CD4-positive, CD25-positive, alpha-beta regulatory T cell (primary cell): ENCODE measurements around the gene CA7. TPM values are rescaled to one million over a fixed set of nuclear protein-coding genes. Genes with fewer than 3 reads are reported as not detected.
"Not testable (repeated sequence)": the region's sequence is repeated elsewhere in the genome, so short reads cannot be mapped to it uniquely, and the experiment has no call there.

Experiments used
- ATAC-seq, 2 donors: fragments of 150-1000 bp; cut with Tn5 transposase; one replicate each; pipeline ENCODE4 v1.10.0; 2021; ENCODE audit warnings: low read depth in 2 of 2, moderate number of reproducible peaks in 2 of 2, moderate library complexity in 1 of 2
- DNase-seq, 3 donors: peaks; one replicate each; pipeline versions ENCODE4 v3.0.0 to v3.0.0-alpha.2; 2012 to 2022; ENCODE audit warnings: mixed read lengths in 1 of 3
- H3K27ac ChIP-seq: one replicate; pipeline ENCODE4 v1.7.0; 2013; ENCODE audit warnings: mild to moderate bottlenecking, low read length; ENCODE audit not compliant: insufficient read depth, poor library complexity, severe bottlenecking
- H3K27me3 ChIP-seq: one replicate; pipeline ENCODE4 v1.7.0; 2013; ENCODE audit warnings: low read length; ENCODE audit not compliant: control insufficient read depth, insufficient read depth
- H3K36me3 ChIP-seq: one replicate; pipeline ENCODE4 v1.7.0; 2013; ENCODE audit warnings: mild to moderate bottlenecking, low read length, moderate library complexity; ENCODE audit not compliant: control insufficient read depth, insufficient read depth
- H3K4me1 ChIP-seq: 2 replicates; pipeline ENCODE4 v1.7.0; 2013; ENCODE audit warnings: mild to moderate bottlenecking, low read length; ENCODE audit not compliant: insufficient read depth, control insufficient read depth, poor library complexity, severe bottlenecking
- H3K4me3 ChIP-seq: one replicate; pipeline ENCODE4 v1.7.0; 2013; ENCODE audit warnings: low read depth, mild to moderate bottlenecking, low read length, moderate library complexity
- H3K9me3 ChIP-seq, 2 experiments: 1 replicate in 1 of 2; 2 replicates in 1 of 2; pipeline ENCODE4 v1.7.0; 2013; ENCODE audit warnings: low read length in 2 of 2, mild to moderate bottlenecking in 1 of 2, moderate library complexity in 1 of 2; ENCODE audit not compliant: control insufficient read depth in 2 of 2
- H3K27ac Mint-ChIP-seq, 3 donors: one replicate each; pipeline ENCODE4 v1.8.0; 2020 to 2022; ENCODE audit warnings: mild to moderate bottlenecking in 3 of 3, mixed read lengths in 3 of 3, moderate library complexity in 2 of 3
- H3K27me3 Mint-ChIP-seq: one replicate; pipeline ENCODE4 v1.8.0; 2022; ENCODE audit warnings: mild to moderate bottlenecking, mixed read lengths
- H3K36me3 Mint-ChIP-seq: one replicate; pipeline ENCODE4 v1.8.0; 2020; ENCODE audit warnings: mixed read lengths
- H3K4me1 Mint-ChIP-seq, 4 donors: one replicate each; pipeline ENCODE4 v1.8.0; 2020 to 2022; ENCODE audit warnings: mixed read lengths in 4 of 4, mild to moderate bottlenecking in 1 of 4
- H3K4me3 Mint-ChIP-seq, 4 donors: one replicate each; pipeline ENCODE4 v1.8.0; 2020 to 2022; ENCODE audit warnings: mild to moderate bottlenecking in 4 of 4, mixed read lengths in 4 of 4, moderate library complexity in 3 of 4
- H3K9me3 Mint-ChIP-seq, 7 donors: one replicate each; pipeline ENCODE4 v1.8.0; 2020 to 2022; ENCODE audit warnings: mixed read lengths in 7 of 7, mild to moderate bottlenecking in 3 of 7, moderate library complexity in 2 of 7
- polyA plus RNA-seq, 4 donors: library from polyadenylated mRNA; unstranded; fragments of 300-500 nt; fragmentation: Illumina TruSeq; gene quantifications; one replicate each; pipeline ENCODE4 v1.2.3, GENCODE V29; 2021
- total RNA-seq: library from RNA; stranded (reverse); gene quantifications from one replicate; pipeline ENCODE4 v1.2.3, GENCODE V29; 2022

CA7 gene
- total and polyA plus RNA-seq, 5 donors from 2014 or later = not detected

DNA sequence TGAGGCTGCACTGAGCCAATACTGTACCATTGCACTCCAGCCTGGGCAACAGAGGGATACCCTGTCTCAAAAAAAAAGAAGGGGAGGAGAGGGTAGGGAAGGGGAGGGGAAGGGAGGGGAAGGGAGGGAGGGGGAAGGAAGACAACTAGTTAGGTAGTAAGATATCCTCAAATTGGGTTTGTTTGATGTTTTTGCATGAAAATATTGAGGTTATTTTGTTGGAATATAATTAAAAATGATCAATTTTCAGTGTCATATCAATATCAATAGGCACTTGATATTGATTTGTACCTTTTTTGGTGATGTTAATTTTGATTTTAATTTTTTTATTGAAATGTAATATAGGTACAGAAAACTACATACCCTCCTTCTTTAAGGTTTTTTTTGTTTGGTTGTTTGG, 19.5 kb downstream of the CA7 start:
- Histone ChIP-seq H3K9me3 (no peaks in the 10 kb centered on the region), H3K4me3 (no peak overlapping the region), H3K27ac (no peak overlapping the region), H3K36me3 (no peaks in the 10 kb centered on the region), H3K4me1 (no peaks in the 10 kb centered on the region), H3K27me3 (no peaks in the 10 kb centered on the region)
- H3K9me3 Mint-ChIP-seq = no peaks in the 10 kb centered on the region
- H3K27me3 Mint-ChIP-seq = no peaks in the 10 kb centered on the region
- H3K4me3 Mint-ChIP-seq = no peak overlapping the region
- no peak for ATAC-seq
- H3K27ac Mint-ChIP-seq = no peak overlapping the region
- no peak for DNase-seq
- H3K4me1 Mint-ChIP-seq = peaks cover 0 to 5% (median 3%) of the 10 kb centered on the region in 4 donors
- no peaks in the 10 kb centered on the region for H3K36me3 Mint-ChIP-seq

DNA sequence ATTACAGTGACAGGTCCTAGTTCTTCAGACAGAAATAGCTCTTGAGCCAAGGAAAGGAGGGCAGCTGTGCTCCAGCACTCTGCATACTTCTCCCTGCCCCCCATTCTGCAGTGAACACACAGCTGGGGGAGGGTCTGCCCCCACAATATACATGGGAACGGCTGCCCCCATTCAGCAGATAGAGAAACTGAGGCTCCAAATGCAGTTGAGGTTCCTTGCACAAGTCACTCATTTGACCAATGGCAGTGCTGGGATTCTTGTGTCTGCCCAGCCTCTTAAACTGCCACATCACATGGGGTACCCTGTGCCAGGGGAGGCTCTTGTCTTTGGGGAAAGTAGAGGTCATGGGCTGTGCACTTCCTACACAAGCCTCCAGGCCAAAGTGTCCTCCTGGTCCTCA, 25.2 kb downstream of the CA7 start:
- peaks cover 9% of the 10 kb centered on the region for H3K4me1 ChIP-seq
- no peak overlapping the region for H3K27ac Mint-ChIP-seq
- no peaks in the 10 kb centered on the region for H3K27me3 ChIP-seq
- H3K27me3 Mint-ChIP-seq = no peaks in the 10 kb centered on the region
- no peak overlapping the region for H3K4me3 ChIP-seq
- no peak overlapping the region for H3K27ac ChIP-seq
- H3K4me1 Mint-ChIP-seq = peaks cover 4 to 18% (median 13%) of the 10 kb centered on the region in 4 donors
- no peaks in the 10 kb centered on the region for H3K9me3 ChIP-seq
- ATAC-seq (no peak), DNase-seq (no peak)
- no peak overlapping the region for H3K4me3 Mint-ChIP-seq
- peaks cover 0 to 2% (median 0%) of the 10 kb centered on the region in 7 donors for H3K9me3 Mint-ChIP-seq
- H3K36me3 ChIP-seq = no peaks in the 10 kb centered on the region
- no peaks in the 10 kb centered on the region for H3K36me3 Mint-ChIP-seq

DNA sequence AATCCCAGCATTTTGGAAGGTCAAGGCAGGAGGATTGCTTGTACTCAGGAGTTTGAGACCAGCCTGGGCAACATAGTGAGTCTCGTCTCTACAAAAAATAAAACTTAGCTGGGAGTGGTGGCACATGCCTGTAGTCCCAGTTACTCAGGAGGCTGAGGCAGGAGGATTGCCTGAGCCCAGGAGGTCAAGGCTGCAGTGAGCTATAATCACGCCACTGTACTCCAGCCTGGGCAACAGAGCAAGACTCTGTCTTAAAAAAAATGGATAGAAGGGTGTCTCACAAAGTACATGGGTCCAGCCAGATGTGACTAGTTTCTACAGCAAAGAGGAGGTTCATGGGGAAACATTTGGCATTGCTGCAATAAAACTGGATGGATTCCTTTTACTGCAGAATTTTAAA, 27.1 kb downstream of the CA7 start:
- not testable (repeated sequence) for ATAC-seq, H3K27ac ChIP-seq, H3K27me3 Mint-ChIP-seq, DNase-seq, H3K36me3 ChIP-seq, H3K9me3 ChIP-seq, H3K9me3 Mint-ChIP-seq, H3K27me3 ChIP-seq, H3K36me3 Mint-ChIP-seq, H3K4me1 ChIP-seq, H3K27ac Mint-ChIP-seq, H3K4me3 ChIP-seq
- H3K4me1 Mint-ChIP-seq = peaks cover 4 to 22% (median 15%) of the 10 kb centered on the region in 4 donors
- peak overlapping the region in 2 of 4 donors; percentile 9 to 83 for H3K4me3 Mint-ChIP-seq

DNA sequence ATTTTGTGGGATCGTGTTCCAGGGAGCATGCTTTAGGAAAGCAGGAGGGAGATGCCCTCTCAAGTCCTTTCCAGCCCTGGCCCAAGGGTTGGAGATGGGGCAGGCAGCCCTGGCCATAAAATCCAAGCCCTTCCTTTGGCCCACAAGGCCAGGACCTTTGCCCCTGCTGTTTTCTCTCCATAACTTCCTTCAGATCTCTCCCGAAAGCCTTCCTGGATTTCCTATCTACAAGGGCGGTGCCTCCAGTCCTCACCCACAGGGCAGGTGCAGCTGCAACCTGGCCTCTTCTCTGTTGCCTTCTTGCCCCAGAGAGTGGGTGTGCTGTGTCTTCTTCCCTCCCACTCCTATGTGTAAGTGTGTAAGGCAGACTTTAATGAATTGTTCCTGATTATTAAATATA, 27.6 kb downstream of the CA7 start:
- peak overlapping the region in 3 of 4 donors; percentile 24 to 83 (median 79) for H3K4me3 Mint-ChIP-seq
- Histone ChIP-seq H3K9me3 (no peaks in the 10 kb centered on the region), H3K4me1 (peaks cover 9% of the 10 kb centered on the region), H3K27ac (no peak overlapping the region), H3K27me3 (no peaks in the 10 kb centered on the region), H3K36me3 (no peaks in the 10 kb centered on the region), H3K4me3 (no peak overlapping the region)
- H3K9me3 Mint-ChIP-seq = peaks cover 0 to 2% (median 0%) of the 10 kb centered on the region in 7 donors
- DNase-seq = no peak
- no peaks in the 10 kb centered on the region for H3K36me3 Mint-ChIP-seq
- ATAC-seq = no peak
- H3K27ac Mint-ChIP-seq = no peak overlapping the region
- peaks cover 4 to 22% (median 15%) of the 10 kb centered on the region in 4 donors for H3K4me1 Mint-ChIP-seq
- no peaks in the 10 kb centered on the region for H3K27me3 Mint-ChIP-seq

DNA sequence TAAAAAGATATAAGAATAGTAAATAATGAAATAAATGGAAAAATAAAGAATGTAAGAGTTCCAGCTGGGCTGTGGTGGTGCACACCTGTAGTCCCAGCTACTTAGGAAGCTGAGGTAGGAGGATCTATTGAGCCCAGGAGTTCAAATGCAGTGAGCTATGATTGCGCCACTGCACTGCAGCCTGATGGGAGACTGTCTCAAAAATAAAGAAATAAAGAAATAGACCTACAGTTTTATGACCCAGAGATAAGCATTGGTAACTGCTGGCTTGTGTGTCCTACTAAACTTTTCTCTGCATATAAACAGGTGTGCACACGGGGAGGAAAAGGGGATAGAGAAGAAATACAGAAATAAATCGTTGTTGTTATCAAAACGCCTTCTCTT, 28.3 kb downstream of the CA7 start:
- peaks cover 0 to 2% (median 0%) of the 10 kb centered on the region in 7 donors for H3K9me3 Mint-ChIP-seq
- Histone ChIP-seq H3K36me3 (no peaks in the 10 kb centered on the region), H3K9me3 (no peaks in the 10 kb centered on the region), H3K4me3 (peak overlapping the region; percentile 56), H3K27me3 (no peaks in the 10 kb centered on the region), H3K4me1 (peaks cover 9% of the 10 kb centered on the region), H3K27ac (no peak overlapping the region)
- DNase-seq (no peak), ATAC-seq (no peak)
- H3K4me3 Mint-ChIP-seq = peak overlapping the region; percentile 79 to 88 (median 86)
- H3K36me3 Mint-ChIP-seq = no peaks in the 10 kb centered on the region
- H3K27me3 Mint-ChIP-seq = no peaks in the 10 kb centered on the region
- H3K27ac Mint-ChIP-seq = peak overlapping the region; percentile 81 to 90 (median 89)
- peaks cover 4 to 22% (median 14%) of the 10 kb centered on the region in 4 donors for H3K4me1 Mint-ChIP-seq

DNA sequence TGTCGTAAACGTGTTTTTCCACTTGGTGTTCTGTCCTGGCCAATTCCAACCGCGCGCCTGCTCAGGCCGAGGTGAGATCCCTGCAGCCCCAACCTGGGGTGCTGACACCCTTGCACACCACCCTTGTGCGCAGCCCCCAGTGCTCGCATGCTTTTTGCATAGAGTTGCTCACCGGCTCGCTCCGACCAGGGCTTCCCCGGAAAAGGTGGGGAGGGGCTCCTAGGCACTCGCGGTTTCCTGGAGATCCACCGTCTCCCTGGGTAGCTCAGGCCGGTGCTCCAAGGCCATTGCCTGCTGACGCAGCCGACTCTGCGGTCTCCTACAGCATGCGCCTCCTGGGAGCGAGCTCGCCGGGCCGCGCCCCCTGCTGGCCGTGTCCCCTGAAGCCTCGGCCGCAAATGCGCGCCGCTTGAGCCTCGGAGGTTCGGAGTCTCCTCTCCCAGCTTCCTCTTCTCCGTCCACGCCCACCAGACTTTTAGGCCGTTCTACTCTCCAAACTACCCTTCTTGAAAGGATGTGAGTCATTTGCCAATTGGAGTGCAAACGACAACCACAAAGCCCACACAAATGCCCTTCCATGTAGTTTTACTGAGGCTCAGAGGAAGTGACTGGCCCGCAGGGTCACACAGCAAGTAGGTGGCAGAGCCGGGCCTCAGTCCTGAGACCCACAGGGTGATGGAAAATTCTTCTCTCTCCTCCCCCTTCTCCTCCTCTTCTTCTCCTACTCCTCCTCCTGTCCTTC, 28.9 kb downstream of the CA7 start:
- no peaks in the 10 kb centered on the region for H3K9me3 ChIP-seq
- H3K36me3 ChIP-seq = no peaks in the 10 kb centered on the region
- Mint-ChIP-seq H3K9me3 (peaks cover 0 to 2% (median 0%) of the 10 kb centered on the region in 7 donors), H3K4me1 (peaks cover 6 to 21% (median 14%) of the 10 kb centered on the region in 4 donors), H3K4me3 (peak overlapping the region; percentile 79 to 88 (median 86)), H3K27ac (peak overlapping the region; percentile 81 to 90 (median 89)), H3K27me3 (no peaks in the 10 kb centered on the region), H3K36me3 (no peaks in the 10 kb centered on the region)
- peaks cover 9% of the 10 kb centered on the region for H3K4me1 ChIP-seq
- DNase-seq (peak; percentile 74 to 95 (median 80)), ATAC-seq (peak; percentile 82 to 83)
- peak overlapping the region; percentile 56 for H3K4me3 ChIP-seq
- no peaks in the 10 kb centered on the region for H3K27me3 ChIP-seq
- peak overlapping the region; percentile 65 for H3K27ac ChIP-seq

DNA sequence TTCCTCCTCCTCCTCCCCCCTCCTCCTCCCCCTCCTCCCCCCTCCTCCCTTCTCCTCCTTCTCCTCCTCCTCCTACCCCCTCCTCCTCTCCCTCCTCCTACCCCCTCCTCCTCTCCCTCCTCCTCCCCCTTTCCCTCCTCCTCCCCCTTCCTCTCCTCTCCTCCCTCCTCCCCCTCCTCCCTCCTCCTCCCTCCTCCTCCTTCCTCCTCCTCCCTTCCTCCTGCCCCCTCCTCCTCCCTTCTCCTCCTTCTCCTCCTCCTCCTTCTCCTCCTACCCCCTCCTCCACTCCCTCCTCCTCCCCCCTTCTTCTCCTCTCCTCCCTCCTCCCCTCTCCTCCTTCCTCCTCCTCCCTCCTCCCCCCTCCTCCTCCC, 29.5 kb downstream of the CA7 start:
- Histone ChIP-seq H3K4me1 (peaks cover 9% of the 10 kb centered on the region), H3K27me3 (no peaks in the 10 kb centered on the region), H3K4me3 (no peak overlapping the region), H3K36me3 (no peaks in the 10 kb centered on the region), H3K9me3 (no peaks in the 10 kb centered on the region), H3K27ac (peak overlapping the region; percentile 65)
- ATAC-seq (no peak), DNase-seq (no peak)
- H3K4me3 Mint-ChIP-seq = peak overlapping the region in 1 of 4 donors; percentile 79
- no peaks in the 10 kb centered on the region for H3K36me3 Mint-ChIP-seq
- peaks cover 7 to 24% (median 15%) of the 10 kb centered on the region in 4 donors for H3K4me1 Mint-ChIP-seq
- peak overlapping the region in 1 of 3 donors; percentile 81 for H3K27ac Mint-ChIP-seq
- no peaks in the 10 kb centered on the region for H3K27me3 Mint-ChIP-seq
- peaks cover 0 to 2% (median 0%) of the 10 kb centered on the region in 7 donors for H3K9me3 Mint-ChIP-seq
